Measurements from ENCODE around the gene CFC1. TPM values are rescaled to one million over a fixed set of nuclear protein-coding genes. Genes with fewer than 3 reads are reported as not detected.
A peak's percentile ranks its signal among the peaks of the same experiment; 100 is the strongest.
"Not testable (repeated sequence)": the region's sequence is repeated elsewhere in the genome, so short reads cannot be mapped to it uniquely, and the experiment has no call there.

CFC1 gene
- total and polyA plus RNA-seq, 2 of the 8 experiments (the other 6 are each of a cell fraction or from before 2014, with no cell fraction given) = 0.14 TPM; not detected in 1

- H2BK15ac ChIP-seq (ENCODE audit: low read length); H4K8ac ChIP-seq (ENCODE audit: extremely low read depth, insufficient read depth, low read length); FAIRE-seq; H3K4me2 ChIP-seq (ENCODE audit: insufficient read depth in 1 of 2, low read depth in 2 of 2, low read length in 2 of 2); H3K27me3 ChIP-seq (replicated peaks in 1 of 4; ENCODE audit: control insufficient read depth in 3 of 4, extremely low read depth in 1 of 4, insufficient read depth in 3 of 4, low read length in 3 of 4); H4K5ac ChIP-seq (ENCODE audit: insufficient read length, low read depth, low read length); H3K14ac ChIP-seq (ENCODE audit: insufficient read length); H3K9ac ChIP-seq (replicated peaks in 1 of 4; ENCODE audit: extremely low read depth in 1 of 4, low read depth in 3 of 4, low read length in 3 of 4); H2BK12ac ChIP-seq (ENCODE audit: low read depth, low read length); CTCF ChIA-PET (ENCODE audit: partially characterized antibody); H3K18ac ChIP-seq (ENCODE audit: extremely low read depth, low read length); POLR2A ChIA-PET (ENCODE audit: partially characterized antibody); H3K27ac ChIP-seq (ENCODE audit: low read depth, low read length); H2BK5ac ChIP-seq (ENCODE audit: low read depth, low read length); H3K4me1 ChIP-seq (replicated peaks in 1 of 4; ENCODE audit: control insufficient read depth in 3 of 4, insufficient read depth in 4 of 4, low read length in 3 of 4); H2BK120ac ChIP-seq (replicated peaks; ENCODE audit: low read depth, low read length); H3K36me3 ChIP-seq (ENCODE audit: control insufficient read depth in 2 of 4, insufficient read depth in 4 of 4, low read length in 3 of 4); H2AFZ ChIP-seq (ENCODE audit: low read length); H3K23ac ChIP-seq (ENCODE audit: insufficient read length); H3K56ac ChIP-seq (replicated peaks; ENCODE audit: insufficient read length, low read depth, low read length); H3K4me3 ChIP-seq (ENCODE audit: extremely low read depth in 1 of 4, insufficient read depth in 2 of 4, low read depth in 3 of 4, low read length in 4 of 4); H4K20me1 ChIP-seq (replicated peaks in 1 of 2; ENCODE audit: control insufficient read depth in 1 of 2, insufficient read depth in 2 of 2, low read length in 2 of 2); H3K79me1 ChIP-seq (ENCODE audit: low read depth, low read length); H2BK20ac ChIP-seq (ENCODE audit: low read length); H3K79me2 ChIP-seq (ENCODE audit: control insufficient read depth in 1 of 2, insufficient read depth in 2 of 2, low read length in 2 of 2); H3K23me2 ChIP-seq (ENCODE audit: low read depth, low read length); H3K4ac ChIP-seq (replicated peaks; ENCODE audit: insufficient read length, low read depth, low read length); H3K9me3 ChIP-seq (ENCODE audit: insufficient read depth in 2 of 2, low read depth in 1 of 2, low read length in 1 of 2); H4K91ac ChIP-seq (replicated peaks; ENCODE audit: insufficient read length, low read length); H2AK5ac ChIP-seq (ENCODE audit: low read depth, low read length): not testable (repeated sequence)
- 90% methylated on average over 4 of the region's 7 CpGs; no CpG with 5 or more reads in 1 of the 2 experiments for WGBS, 2 experiments (ENCODE audit: extremely low coverage in 1 of 2, insufficient coverage in 1 of 2, insufficient read length in 1 of 2, insufficient replicate concordance in 2 of 2, low coverage in 1 of 2, low lambda C conversion rate in 2 of 2, missing lambda C conversion rate in 1 of 2)
- peak in 1 of 2 experiments; percentile 8 for DNase-seq (ENCODE audit: low read depth in 1 of 2, low spot score in 2 of 2)
These were observed 15.8 kb downstream of the CFC1 start for GRCh38 chr2:130583582-130583981.

- H2AFZ ChIP-seq (ENCODE audit: low read length); H3K18ac ChIP-seq (ENCODE audit: extremely low read depth, low read length); H3K79me1 ChIP-seq (ENCODE audit: low read depth, low read length); POLR2A ChIA-PET (ENCODE audit: partially characterized antibody); H3K4me3 ChIP-seq (ENCODE audit: extremely low read depth in 1 of 4, insufficient read depth in 2 of 4, low read depth in 3 of 4, low read length in 4 of 4); H4K5ac ChIP-seq (ENCODE audit: insufficient read length, low read depth, low read length); H3K79me2 ChIP-seq (ENCODE audit: control insufficient read depth in 1 of 2, insufficient read depth in 2 of 2, low read length in 2 of 2); H4K91ac ChIP-seq (replicated peaks; ENCODE audit: insufficient read length, low read length); H3K4me2 ChIP-seq (ENCODE audit: insufficient read depth in 1 of 2, low read depth in 2 of 2, low read length in 2 of 2); CTCF ChIA-PET (ENCODE audit: partially characterized antibody); H2BK12ac ChIP-seq (ENCODE audit: low read depth, low read length); H3K9ac ChIP-seq (replicated peaks in 1 of 4; ENCODE audit: extremely low read depth in 1 of 4, low read depth in 3 of 4, low read length in 3 of 4); H3K23ac ChIP-seq (ENCODE audit: insufficient read length); H3K23me2 ChIP-seq (ENCODE audit: low read depth, low read length); H2AK5ac ChIP-seq (ENCODE audit: low read depth, low read length); H3K4ac ChIP-seq (replicated peaks; ENCODE audit: insufficient read length, low read depth, low read length); H2BK20ac ChIP-seq (ENCODE audit: low read length); FAIRE-seq; H4K8ac ChIP-seq (ENCODE audit: extremely low read depth, insufficient read depth, low read length); H3K14ac ChIP-seq (ENCODE audit: insufficient read length); H2BK120ac ChIP-seq (replicated peaks; ENCODE audit: low read depth, low read length); H3K56ac ChIP-seq (replicated peaks; ENCODE audit: insufficient read length, low read depth, low read length); H3K36me3 ChIP-seq (ENCODE audit: control insufficient read depth in 2 of 4, insufficient read depth in 4 of 4, low read length in 3 of 4); H3K27me3 ChIP-seq (replicated peaks in 1 of 4; ENCODE audit: control insufficient read depth in 3 of 4, extremely low read depth in 1 of 4, insufficient read depth in 3 of 4, low read length in 3 of 4); H3K9me3 ChIP-seq (ENCODE audit: insufficient read depth in 2 of 2, low read depth in 1 of 2, low read length in 1 of 2); H3K4me1 ChIP-seq (replicated peaks in 1 of 4; ENCODE audit: control insufficient read depth in 3 of 4, insufficient read depth in 4 of 4, low read length in 3 of 4); H4K20me1 ChIP-seq (replicated peaks in 1 of 2; ENCODE audit: control insufficient read depth in 1 of 2, insufficient read depth in 2 of 2, low read length in 2 of 2); H2BK15ac ChIP-seq (ENCODE audit: low read length); H2BK5ac ChIP-seq (ENCODE audit: low read depth, low read length); H3K27ac ChIP-seq (ENCODE audit: low read depth, low read length): not testable (repeated sequence)
- 81% methylated on average over 3 of the region's 7 CpGs; no CpG with 5 or more reads in 1 of the 2 experiments for WGBS, 2 experiments (ENCODE audit: extremely low coverage in 1 of 2, insufficient coverage in 1 of 2, insufficient read length in 1 of 2, insufficient replicate concordance in 2 of 2, low coverage in 1 of 2, low lambda C conversion rate in 2 of 2, missing lambda C conversion rate in 1 of 2)
- DNase-seq (ENCODE audit: low read depth in 1 of 2, low spot score in 2 of 2) = peak in 1 of 2 experiments; percentile 17
These were observed 16.4 kb downstream of the CFC1 start for GRCh38 chr2:130582970-130583369.
